ENCODE data around the gene GOLGB1. TPM values are rescaled to one million over a fixed set of nuclear protein-coding genes. Genes with fewer than 3 reads are reported as not detected.

The GOLGB1 gene
- total and polyA plus RNA-seq, 2 of the 4 experiments (the other 2 are of a cell fraction): 13.3 to 30.3 TPM

DNA sequence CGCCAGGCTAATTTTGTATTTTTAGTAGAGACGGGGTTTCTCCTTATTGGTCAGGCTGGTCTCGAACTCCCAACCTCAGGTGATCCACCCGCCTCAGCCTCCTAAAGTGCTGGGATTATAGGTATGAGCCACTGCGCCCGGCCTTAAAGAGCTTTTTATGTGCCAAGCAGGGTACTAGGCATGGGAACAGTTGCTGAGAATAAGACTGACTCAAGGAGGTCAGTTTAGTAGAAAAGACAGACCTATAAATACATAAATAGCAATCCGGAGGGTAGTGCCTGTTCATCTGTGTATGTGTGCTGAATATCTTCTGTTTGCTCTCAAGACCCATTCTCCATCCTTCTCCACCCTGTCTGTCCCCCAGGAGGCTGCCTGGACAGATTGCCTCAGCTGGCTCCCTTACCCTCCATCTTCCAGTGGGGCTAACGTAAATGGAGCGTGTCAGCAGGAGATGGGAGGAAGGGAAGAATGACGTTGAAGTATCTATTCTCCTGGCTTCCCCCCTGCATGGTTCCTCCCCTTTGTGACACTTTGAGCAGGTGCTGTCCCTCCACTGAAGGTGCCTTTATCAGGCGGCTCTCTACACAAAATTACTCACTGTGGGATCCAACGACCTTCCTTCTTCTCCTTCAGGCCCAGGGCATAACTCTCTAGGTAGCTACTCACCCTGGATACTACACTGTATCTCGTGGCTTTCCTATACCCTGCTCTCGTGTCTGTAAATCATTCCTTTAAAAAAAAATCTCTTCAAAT lies 125.2 kb downstream of the GOLGB1 start:
- in situ Hi-C loops (cut with MboI; ENCODE audit: low sequenced_read_pairs): no loop called here
- H3K9me3 ChIP-seq (ENCODE audit: control insufficient read depth, insufficient read depth, low read length): no peaks in the 10 kb centered on the region
- no peak overlapping the region for H3K4me2 ChIP-seq (ENCODE audit: low read depth, low read length)
- no peaks in the 10 kb centered on the region for H3K4me1 ChIP-seq (ENCODE audit: control insufficient read depth, insufficient read depth, low read length)
- no peak overlapping the region for H4K8ac ChIP-seq (ENCODE audit: low read depth in 2 of 2, low read length in 2 of 2)
- no peak overlapping the region for H3K18ac ChIP-seq (ENCODE audit: low read depth, low read length)
- ChIA-PET CTCF (no interaction called here), POLR2A (ENCODE audit: unreplicated experiment) (no interaction called here)
- no peak overlapping the region for H4K5ac ChIP-seq (ENCODE audit: low read depth, low read length)
- no peak overlapping the region for H3K9ac ChIP-seq (ENCODE audit: low read depth, low read length)
- H3K79me1 ChIP-seq (ENCODE audit: low read depth in 1 of 2, low read length in 2 of 2): no peaks in the 10 kb centered on the region
- H3K14ac ChIP-seq (replicated peaks; ENCODE audit: low read depth, low read length): no peak overlapping the region
- H3K4ac ChIP-seq (ENCODE audit: low read depth, low read length): no peak overlapping the region
- H3K36me3 ChIP-seq (ENCODE audit: control insufficient read depth, insufficient read depth, low read length): no peaks in the 10 kb centered on the region
- H2BK5ac ChIP-seq (ENCODE audit: low read depth, low read length, poor library complexity, severe bottlenecking): no peak overlapping the region
- ATAC-seq (ENCODE audit: low read depth) (no peak), DNase-seq (no peak)
- 22% methylated on average over 3 of the region's 14 CpGs; no CpG with 5 or more reads in 1 of the 2 experiments for WGBS, 2 experiments (ENCODE audit: extremely low coverage in 2 of 2, insufficient read length in 1 of 2)
- peaks cover 2% of the 10 kb centered on the region for H3K27me3 ChIP-seq (ENCODE audit: control insufficient read depth, insufficient read depth, low read length)
- H3K27ac ChIP-seq (ENCODE audit: insufficient read depth, low read length): no peak overlapping the region
- no peak overlapping the region for H2BK120ac ChIP-seq (ENCODE audit: low read depth, low read length)
- BruUV-seq (replicated peaks): no TSS peak
- H3K9me1 ChIP-seq (ENCODE audit: insufficient read depth, low read length): no peaks in the 10 kb centered on the region
- intact Hi-C loops (cut with micrococcal nuclease): no loop called here
- TF ChIP-seq FOS (IDR thresholded peaks at IDR 0.05; ENCODE audit: low read depth, low read length): no peak
- TF ChIP-seq RFX5 (IDR thresholded peaks at IDR 0.05; ENCODE audit: low read depth, low read length): no peak
- TF ChIP-seq, protein P1, sequence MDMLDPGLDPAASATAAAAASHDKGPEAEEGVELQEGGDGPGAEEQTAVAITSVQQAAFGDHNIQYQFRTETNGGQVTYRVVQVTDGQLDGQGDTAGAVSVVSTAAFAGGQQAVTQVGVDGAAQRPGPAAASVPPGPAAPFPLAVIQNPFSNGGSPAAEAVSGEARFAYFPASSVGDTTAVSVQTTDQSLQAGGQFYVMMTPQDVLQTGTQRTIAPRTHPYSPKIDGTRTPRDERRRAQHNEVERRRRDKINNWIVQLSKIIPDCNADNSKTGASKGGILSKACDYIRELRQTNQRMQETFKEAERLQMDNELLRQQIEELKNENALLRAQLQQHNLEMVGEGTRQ (IDR thresholded peaks at IDR 0.05; ENCODE audit: low read depth, low read length): no peak
- TF ChIP-seq NFE2L2 (IDR thresholded peaks at IDR 0.05; ENCODE audit: low read depth, low read length): no peak
- TF ChIP-seq MXI1 (IDR thresholded peaks at IDR 0.05; ENCODE audit: borderline replicate concordance, low read depth, low read length): no peak
- no peak for TF ChIP-seq MAFK (IDR thresholded peaks at IDR 0.05; ENCODE audit: low read depth, low read length)
- no peak for TF ChIP-seq BHLHE40 (IDR thresholded peaks at IDR 0.05; ENCODE audit: low read depth, low read length)
- TF ChIP-seq MAZ (IDR thresholded peaks at IDR 0.05; ENCODE audit: borderline replicate concordance, low read depth, low read length): no peak
- TF ChIP-seq, protein P2, sequence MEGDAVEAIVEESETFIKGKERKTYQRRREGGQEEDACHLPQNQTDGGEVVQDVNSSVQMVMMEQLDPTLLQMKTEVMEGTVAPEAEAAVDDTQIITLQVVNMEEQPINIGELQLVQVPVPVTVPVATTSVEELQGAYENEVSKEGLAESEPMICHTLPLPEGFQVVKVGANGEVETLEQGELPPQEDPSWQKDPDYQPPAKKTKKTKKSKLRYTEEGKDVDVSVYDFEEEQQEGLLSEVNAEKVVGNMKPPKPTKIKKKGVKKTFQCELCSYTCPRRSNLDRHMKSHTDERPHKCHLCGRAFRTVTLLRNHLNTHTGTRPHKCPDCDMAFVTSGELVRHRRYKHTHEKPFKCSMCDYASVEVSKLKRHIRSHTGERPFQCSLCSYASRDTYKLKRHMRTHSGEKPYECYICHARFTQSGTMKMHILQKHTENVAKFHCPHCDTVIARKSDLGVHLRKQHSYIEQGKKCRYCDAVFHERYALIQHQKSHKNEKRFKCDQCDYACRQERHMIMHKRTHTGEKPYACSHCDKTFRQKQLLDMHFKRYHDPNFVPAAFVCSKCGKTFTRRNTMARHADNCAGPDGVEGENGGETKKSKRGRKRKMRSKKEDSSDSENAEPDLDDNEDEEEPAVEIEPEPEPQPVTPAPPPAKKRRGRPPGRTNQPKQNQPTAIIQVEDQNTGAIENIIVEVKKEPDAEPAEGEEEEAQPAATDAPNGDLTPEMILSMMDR (conservative IDR thresholded peaks at IDR 0.05; ENCODE audit: low read depth, low read length): no peak
- TF ChIP-seq, protein P3, sequence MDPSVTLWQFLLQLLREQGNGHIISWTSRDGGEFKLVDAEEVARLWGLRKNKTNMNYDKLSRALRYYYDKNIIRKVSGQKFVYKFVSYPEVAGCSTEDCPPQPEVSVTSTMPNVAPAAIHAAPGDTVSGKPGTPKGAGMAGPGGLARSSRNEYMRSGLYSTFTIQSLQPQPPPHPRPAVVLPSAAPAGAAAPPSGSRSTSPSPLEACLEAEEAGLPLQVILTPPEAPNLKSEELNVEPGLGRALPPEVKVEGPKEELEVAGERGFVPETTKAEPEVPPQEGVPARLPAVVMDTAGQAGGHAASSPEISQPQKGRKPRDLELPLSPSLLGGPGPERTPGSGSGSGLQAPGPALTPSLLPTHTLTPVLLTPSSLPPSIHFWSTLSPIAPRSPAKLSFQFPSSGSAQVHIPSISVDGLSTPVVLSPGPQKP (IDR thresholded peaks at IDR 0.05; ENCODE audit: borderline replicate concordance, low read depth, low read length): no peak
- TF ChIP-seq POLR2A (IDR thresholded peaks at IDR 0.05; ENCODE audit: low read depth, low read length): no peak
- H3K4me3 ChIP-seq (ENCODE audit: insufficient read depth, low read depth, low read length): no peak overlapping the region
- no peak overlapping the region for H2BK15ac ChIP-seq (ENCODE audit: low read depth, low read length)
- no peak overlapping the region for H2AK5ac ChIP-seq (ENCODE audit: low read depth, low read length)
- dilution Hi-C loops (cut with HindIII; ENCODE audit: low sequenced_read_pairs, unreplicated experiment): no loop called here
- no peaks in the 10 kb centered on the region for H4K20me1 ChIP-seq (ENCODE audit: insufficient read depth, low read length)
- H4K91ac ChIP-seq (ENCODE audit: insufficient read depth, low read depth, low read length): no peak overlapping the region
- no peak overlapping the region for H2BK20ac ChIP-seq (ENCODE audit: low read depth, low read length)
- no peak overlapping the region for H3K23ac ChIP-seq (ENCODE audit: low read depth, low read length)
- peak overlapping the region; percentile 37 for H2AFZ ChIP-seq (replicated peaks; ENCODE audit: low read length, poor library complexity)
- H3K56ac ChIP-seq (ENCODE audit: extremely low read depth, insufficient read depth, low read length): no peak overlapping the region
- H2AK9ac ChIP-seq (replicated peaks; ENCODE audit: low read depth, low read length, poor library complexity): no peak overlapping the region
